SH-SY5Y (cell line): Measurements from ENCODE around the gene EDNRB.

Source experiments
- GATA2 ChIP-seq: IDR thresholded peaks from 2 replicates; pipeline ENCODE4 v1.6.1; 2011; ENCODE audit warnings: mild to moderate bottlenecking, low read depth, low read length
- GATA3 ChIP-seq: IDR thresholded peaks from 2 replicates; pipeline ENCODE4 v1.6.1; 2011; ENCODE audit warnings: low read depth, mild to moderate bottlenecking, low read length, moderate library complexity

Gene EDNRB

DNA sequence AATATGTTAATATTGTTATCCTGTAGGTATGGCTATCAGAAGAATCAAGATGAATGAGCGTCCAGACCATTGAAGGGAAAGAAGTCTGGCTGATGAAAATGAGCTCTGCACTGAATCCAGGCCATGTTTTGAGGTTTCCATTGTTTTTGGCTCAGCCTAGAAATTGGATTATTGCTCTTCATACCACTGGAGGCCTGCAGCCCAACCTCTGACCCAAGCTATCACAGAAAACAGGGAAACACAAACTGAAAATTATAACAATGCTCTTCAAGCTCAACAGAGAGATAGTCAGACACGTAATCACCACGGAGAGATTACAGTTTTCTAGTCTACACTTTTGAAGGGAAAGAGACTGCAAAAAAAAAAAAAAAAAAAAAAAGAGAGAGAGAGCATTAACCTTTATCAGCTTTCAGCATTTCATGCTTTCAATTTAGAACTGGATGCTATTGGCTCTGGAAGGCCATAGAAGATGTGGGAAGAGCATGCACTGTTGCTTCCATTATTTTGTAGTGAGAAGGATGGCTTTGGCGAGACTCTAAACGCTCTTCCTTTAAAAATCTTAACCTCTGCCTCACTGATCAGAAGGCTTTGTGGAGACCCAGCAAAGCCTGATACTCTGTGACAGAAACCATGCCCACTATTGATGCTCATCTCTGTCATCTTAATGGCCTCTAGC is 10.8 kb downstream of the EDNRB start:
- no peak for TF ChIP-seq GATA3
- TF ChIP-seq GATA2, result no peak

DNA sequence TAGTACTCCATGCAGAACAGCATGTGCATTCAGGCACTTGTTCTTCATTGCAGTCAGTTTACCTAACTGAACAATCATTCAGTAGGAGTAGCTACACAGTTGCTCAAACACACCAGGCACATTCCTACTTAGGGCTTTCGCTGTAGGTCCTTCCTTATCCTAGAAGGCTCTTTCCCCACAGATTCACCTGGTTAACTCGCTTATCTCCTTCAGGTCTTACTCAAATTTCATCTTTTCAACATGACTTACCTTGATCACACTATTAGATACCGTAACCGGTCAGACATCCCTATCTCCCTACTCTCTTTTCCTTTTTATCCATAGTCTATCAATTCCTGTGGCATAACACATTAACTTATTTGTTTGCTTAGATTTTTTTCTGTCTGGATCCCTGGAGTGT is 14.6 kb downstream of the EDNRB start:
- TF ChIP-seq GATA2 (no peak), GATA3 (no peak)

DNA sequence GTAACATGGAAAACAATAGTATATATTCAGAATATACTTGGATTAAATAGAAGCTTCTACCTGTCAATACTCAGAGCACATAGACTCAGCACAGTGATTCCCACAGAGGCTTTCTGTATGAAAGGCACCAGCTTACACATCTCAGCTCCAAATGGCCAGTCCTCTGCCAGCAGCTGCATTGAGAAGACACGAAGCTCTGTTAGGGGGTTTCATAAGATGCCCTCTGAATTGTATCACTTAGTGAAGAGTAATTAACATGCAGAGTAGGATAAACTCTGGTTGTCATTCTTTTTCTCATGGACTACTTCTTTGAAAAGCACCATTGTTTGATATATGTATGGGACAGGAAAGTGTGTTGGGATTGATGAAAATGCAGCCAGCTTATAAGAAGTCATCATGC is 15.2 kb downstream of the EDNRB start:
- TF ChIP-seq GATA3 (no peak), GATA2 (no peak)

DNA sequence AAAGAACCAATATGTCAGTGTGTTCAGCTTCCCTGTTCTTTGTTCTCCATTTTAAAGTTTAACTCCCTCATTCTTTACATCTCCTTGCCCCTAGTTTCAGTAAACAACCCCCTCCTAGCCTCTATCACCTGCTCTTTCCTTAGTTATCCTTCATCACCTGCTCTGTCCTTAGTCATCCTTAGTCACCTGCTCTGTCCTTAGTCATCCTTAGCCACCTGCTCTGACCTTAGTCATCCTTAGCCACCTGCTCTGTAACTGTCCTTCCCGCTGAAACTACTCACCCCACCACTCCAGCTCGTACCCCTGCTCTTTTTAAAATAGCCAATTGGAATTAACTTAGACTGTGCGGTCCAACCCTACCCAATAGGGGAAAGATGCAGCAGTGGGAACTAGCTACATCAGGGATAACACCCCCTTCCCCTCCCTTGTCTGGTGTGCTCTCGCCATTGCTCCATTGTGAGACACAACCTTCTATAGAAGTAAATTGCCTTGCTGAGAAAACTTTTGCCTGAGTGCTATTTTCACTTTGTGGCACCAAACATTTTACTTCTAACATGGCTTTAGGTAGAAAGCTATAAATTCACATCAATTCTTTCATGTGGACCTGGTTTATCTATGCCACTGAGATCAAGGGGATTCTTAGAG is 16.2 kb downstream of the EDNRB start:
- no peak for TF ChIP-seq GATA3
- TF ChIP-seq GATA2, result no peak

DNA sequence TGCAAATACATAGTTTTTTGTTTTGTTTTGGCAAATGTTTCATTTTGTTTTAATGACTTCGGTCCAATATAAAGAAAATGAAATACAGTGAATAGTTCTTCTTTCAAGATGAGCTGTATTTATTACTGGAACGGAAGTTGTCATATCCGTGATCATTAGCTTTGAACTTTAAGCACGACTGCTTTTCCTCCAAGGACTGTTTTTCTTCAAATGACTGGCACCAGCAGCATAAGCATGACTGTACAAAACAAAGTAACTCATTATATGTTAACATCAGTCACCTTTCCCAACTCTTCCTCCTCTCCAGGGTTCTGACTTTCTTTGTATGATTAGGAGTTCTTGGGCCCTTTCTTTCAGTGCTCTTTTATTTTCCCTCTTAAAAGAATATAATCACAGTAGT is 20.5 kb downstream of the EDNRB start:
- no peak for TF ChIP-seq GATA3
- no peak for TF ChIP-seq GATA2

DNA sequence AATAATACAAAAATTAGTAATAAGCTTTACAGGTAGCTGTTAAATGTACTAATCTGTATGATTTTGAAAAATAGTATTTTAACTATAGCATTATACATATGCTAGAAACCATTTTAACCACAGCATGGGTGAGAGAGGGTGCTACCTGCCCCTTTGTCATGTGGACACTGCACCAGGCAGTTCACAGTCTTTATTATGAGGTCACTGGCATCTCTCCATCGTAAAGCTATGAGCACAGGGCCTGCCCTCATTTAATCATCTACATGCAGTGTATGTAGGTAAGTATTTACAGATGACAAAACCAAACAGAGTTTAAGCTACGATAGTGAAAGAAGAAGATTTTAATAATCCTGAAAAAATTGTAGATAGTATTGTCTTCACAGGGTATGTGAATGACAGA is 21.7 kb downstream of the EDNRB start:
- no peak for TF ChIP-seq GATA2
- no peak for TF ChIP-seq GATA3

DNA sequence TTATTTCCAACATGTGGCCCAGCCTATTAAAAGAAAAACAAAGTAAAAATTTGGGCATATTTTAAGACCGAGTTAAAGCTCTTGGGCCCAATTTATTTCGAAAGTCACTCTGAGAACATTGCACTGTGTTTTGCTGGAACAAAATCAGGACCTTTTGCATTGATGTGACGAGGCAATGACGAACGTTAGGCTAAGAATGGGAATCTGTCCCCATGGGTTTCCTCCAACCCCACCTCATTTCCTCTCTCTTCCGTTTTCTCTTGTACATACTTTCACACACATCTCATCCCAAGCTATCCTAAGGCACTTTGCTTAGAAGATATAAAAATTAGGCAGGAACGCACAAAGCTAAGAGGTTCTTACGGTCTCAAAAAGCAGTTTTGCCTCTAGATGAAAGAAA is 22.1 kb downstream of the EDNRB start:
- TF ChIP-seq GATA3 (no peak), GATA2 (no peak)

DNA sequence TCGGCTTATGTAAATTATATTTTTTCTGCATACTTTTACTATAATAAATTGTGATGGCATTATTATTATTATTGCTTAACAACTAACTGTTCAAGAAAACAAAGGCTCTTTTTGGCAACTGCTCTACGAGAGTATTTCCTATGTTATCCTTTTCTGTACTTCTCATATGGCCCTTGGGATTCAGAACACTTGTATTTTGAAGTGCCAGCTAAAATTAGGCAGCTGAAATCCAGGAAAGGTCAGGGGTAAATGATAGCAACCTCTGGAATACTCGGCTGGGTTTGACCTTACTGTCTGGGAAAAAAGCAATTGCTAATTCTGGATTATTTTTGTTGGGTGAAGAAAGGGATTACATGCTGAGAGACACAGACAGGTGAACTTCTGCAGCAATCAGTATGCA is 23.9 kb downstream of the EDNRB start:
- TF ChIP-seq GATA2 (no peak), GATA3 (no peak)

DNA sequence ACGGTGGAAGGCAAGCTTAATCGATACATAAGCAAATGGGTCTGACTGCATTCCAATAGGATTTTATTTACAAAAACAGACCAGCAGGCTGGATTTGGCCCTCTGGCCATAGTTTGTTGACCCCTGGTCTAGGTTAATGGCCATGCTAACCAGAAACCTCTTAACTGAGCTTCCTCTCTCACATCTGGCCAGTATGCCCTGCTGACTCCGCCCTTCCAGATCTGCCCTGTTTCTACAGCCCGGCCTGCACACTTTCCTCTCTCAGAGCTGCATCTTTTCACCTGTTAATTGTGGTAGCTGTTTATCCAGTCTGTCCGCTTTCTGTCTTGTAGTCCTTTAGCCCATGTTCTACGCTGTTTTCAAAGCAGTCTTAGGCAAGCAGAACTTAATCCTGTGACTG is 25.6 kb downstream of the EDNRB start:
- no peak for TF ChIP-seq GATA2
- no peak for TF ChIP-seq GATA3

DNA sequence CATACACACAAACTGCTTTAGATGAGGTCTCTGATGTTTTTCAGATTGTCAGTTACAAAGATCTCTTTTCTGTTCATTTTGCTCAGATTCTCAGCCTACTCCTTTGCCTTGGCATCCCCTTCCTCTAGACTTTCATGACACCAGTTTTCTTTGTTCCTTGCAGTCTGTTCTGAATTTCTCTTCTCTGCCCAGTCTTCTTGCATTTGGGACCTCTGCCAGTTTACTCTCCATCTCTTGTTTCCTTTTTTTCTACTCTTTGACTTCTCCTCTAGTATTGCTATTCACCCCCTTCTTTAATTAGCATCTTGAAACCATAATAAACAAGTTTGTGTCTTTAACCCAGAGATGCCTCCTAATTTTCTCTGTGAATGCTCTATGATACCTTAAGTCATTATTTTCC is 26.1 kb downstream of the EDNRB start:
- no peak for TF ChIP-seq GATA2
- TF ChIP-seq GATA3, result no peak

DNA sequence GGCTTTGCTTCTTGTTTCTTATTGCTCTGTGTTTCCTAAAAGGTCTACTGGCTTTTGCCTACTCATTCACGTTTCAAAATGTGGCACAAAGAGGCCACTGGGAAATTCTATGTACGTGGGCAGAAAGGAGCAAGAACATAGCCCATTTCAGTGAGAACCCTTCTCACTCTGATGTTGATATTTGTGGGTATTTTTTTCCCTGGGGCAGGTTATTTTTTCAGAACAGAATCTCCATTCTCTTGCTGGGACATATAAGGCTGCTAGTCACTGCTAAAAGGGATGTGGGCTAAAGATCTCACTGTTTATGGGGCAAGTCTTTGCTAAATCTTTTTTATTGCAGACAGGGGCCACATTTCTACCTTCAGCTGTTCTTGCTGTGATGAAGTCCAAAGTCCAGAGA is 27.1 kb downstream of the EDNRB start:
- TF ChIP-seq GATA3 (no peak), GATA2 (no peak)

DNA sequence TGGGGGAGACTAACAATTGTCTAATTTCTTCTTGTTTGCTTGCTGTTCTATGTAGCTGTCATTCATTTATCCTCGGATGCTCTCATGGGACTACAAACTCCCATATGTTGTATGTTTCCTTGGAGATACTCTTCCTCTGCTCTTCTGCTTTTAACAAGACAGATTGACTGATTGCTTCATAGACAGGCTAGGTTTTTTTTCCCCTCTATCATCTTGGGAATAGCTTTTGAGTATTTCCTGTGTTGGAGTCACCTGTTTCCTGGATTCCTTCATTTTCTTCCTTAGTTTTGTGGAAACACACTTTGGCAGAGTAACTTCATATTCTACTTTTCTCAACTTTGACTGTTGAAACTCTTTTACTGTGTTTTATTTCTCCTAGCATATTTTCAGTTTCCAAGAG is 27.6 kb downstream of the EDNRB start:
- TF ChIP-seq GATA2, result no peak
- no peak for TF ChIP-seq GATA3

DNA sequence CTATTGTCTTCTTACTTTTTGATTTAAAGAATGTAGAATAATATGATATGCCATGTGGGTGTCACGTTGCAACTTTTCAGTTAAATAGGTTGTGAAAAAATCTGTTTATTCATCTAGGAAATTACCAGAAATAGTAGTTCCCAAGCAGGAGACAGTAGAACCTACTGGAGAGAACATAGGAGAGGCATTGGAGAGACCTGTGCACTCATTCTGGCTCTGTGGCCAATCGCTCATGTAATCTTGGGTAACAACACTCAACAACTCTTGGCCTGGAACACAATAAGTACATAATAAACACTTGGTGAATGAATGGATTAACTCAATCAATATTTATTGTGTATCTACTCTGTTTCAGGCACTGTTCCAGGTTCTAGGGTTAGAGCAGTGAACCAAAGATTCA is 35.3 kb downstream of the EDNRB start:
- TF ChIP-seq GATA2 (no peak), GATA3 (no peak)

DNA sequence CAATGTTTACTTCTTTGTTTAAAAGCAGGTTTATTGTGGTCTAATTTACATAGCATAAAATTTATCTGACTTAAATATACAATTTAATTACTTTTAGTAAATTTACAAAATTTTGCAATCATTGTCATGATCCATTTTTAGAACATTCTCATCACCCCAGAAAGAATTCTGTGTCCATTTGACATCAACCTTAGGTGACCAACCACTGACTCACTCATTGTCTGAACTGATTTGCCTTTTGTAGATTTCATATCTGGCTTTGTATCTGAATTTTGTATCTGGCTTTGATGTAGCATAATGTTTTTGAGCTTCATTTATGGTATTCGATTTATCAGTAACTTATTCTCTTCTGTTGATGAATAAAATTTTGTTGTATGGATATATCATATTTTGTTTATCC is 40.4 kb downstream of the EDNRB start:
- TF ChIP-seq GATA3 (no peak), GATA2 (no peak)

DNA sequence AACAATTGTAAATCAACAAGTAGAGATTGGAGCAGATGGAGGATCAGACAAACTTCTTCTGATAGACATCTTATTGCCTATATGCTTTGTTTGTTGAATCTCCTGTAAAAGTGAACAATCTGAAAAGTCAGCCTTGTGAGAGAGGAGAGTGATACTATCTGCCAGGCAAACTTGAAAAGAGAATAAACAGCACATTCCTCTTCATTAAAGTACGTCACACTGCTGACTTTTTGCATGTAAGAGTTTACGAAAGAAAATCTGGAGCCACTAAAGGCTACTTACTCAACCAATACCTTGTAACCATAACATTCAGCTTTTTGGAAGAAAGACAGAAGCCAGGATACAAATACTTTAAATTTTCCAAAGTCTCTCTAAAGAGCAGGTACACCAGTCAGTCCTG is 42.5 kb downstream of the EDNRB start:
- TF ChIP-seq GATA2 (no peak), GATA3 (no peak)

DNA sequence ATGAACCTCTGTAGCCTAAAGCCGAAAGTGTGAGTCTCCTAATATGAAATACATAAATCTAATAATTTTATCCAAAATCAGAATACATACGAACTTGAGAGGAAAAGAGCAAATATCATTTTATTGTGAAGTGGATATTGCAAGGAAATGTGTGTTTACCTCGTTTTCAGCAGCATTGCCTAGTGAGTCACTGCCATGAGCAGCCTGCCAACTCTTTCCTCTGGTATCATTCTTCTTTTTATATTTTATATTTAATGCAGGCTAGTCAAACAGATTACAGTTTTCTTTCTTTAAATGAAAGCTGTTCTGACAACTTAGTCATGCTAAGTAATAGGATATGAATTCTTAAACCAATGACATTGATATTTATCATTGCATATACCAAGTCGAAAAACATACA is 44.2 kb downstream of the EDNRB start:
- no peak for TF ChIP-seq GATA3
- no peak for TF ChIP-seq GATA2

DNA sequence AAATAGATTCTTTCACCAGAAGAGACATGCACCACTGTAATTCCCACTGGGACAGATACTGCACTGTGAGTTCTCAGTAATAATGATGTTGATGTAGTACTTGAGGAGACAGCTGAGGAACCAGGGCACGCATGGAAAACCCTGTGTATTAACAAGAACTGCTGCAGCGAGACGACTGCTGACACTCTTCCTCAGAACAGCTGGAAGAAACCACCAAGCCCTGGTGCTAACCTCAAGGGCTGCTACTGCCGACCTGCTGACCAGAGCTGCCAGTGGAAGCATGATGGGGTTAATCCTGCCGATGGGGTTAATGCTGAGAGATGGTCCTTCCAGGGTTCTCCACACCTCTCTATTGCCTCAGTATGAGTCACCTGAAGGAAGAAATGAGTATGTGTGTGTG is 45.6 kb downstream of the EDNRB start:
- TF ChIP-seq GATA3, result no peak
- TF ChIP-seq GATA2, result no peak

DNA sequence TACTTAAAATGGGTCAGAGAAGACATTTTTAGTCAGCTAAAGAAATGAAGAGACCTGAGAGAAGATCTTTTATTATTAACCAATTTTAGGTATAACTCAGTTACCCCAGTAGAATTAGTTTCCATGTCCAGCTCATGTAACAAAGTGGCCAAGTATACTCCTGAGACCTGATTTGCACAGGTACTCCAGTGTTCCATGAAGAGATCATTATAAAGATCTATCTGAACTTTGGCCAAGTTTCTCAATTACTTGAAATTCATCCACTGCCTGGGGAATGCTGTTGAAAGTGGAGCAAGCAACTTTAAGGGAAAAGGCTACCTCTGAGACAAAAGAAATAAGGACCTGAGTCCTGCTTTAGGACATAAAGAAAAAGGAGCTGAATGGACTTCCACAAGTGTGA is 47.0 kb downstream of the EDNRB start:
- TF ChIP-seq GATA3 (no peak), GATA2 (no peak)
